Measurements from ENCODE around the gene ANKRD13A. TPM values are rescaled to one million over a fixed set of nuclear protein-coding genes. Genes with fewer than 3 reads are reported as not detected.

The ANKRD13A gene
- total RNA-seq, 1 donor from 2014 or later = 38.0 TPM

DNA sequence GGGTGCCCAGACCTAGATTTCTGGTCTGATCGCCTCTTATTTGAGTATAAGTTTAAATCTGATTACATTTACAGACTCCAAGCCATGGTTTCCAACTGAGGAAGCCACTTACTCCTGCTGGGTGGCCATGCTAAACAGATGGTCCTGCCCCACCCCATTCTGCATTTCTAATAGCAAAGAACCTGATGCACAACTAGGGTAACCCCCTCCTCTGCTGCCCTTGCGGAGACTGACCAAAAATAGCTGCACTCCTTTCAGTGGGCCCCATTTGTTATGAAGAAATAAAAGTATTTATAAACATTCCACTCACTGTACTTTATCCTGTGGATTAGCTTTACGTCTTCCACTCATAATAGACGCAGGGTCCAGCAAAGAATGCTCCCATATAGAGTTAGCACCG is 9.8 kb upstream of the ANKRD13A start:
- Mint-ChIP-seq H3K4me1 (ENCODE audit: low read depth) (peaks cover 1% of the 10 kb centered on the region), H3K4me3 (ENCODE audit: low read depth) (no peak overlapping the region), H3K27me3 (no peaks in the 10 kb centered on the region), H3K36me3 (ENCODE audit: insufficient read depth) (peaks cover 21% of the 10 kb centered on the region), H3K9me3 (ENCODE audit: low read depth) (no peaks in the 10 kb centered on the region), H3K27ac (no peak overlapping the region)
- no peak for DNase-seq (ENCODE audit: low spot score, unreplicated experiment)
- TF ChIP-seq CTCF (IDR thresholded peaks at IDR 0.05; ENCODE audit: unreplicated experiment) = no peak

DNA sequence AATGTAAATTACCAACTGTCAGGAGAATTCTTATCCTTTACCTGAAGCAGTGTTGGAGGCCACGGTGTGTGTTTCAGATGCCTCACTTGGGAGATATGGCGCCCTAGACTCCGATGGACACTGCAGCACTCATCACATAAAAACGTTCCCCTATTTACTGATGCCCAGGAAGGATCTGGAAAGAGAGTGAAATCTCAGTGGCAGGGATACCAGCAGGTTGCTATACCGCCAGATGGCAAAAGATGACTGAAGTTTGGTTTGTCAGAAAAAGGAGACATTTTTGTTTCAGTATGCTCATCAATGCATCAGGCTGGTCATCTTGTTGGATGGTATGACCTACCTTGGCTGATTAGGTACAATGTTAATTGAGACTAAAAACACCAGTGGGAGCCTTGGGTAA is 7.6 kb upstream of the ANKRD13A start:
- no peak for TF ChIP-seq CTCF (IDR thresholded peaks at IDR 0.05; ENCODE audit: unreplicated experiment)
- Mint-ChIP-seq H3K4me1 (ENCODE audit: low read depth) (peaks cover 13% of the 10 kb centered on the region), H3K27me3 (no peaks in the 10 kb centered on the region), H3K36me3 (ENCODE audit: insufficient read depth) (peaks cover 14% of the 10 kb centered on the region), H3K4me3 (ENCODE audit: low read depth) (no peak overlapping the region), H3K9me3 (ENCODE audit: low read depth) (no peaks in the 10 kb centered on the region), H3K27ac (no peak overlapping the region)
- DNase-seq (ENCODE audit: low spot score, unreplicated experiment) = no peak

DNA sequence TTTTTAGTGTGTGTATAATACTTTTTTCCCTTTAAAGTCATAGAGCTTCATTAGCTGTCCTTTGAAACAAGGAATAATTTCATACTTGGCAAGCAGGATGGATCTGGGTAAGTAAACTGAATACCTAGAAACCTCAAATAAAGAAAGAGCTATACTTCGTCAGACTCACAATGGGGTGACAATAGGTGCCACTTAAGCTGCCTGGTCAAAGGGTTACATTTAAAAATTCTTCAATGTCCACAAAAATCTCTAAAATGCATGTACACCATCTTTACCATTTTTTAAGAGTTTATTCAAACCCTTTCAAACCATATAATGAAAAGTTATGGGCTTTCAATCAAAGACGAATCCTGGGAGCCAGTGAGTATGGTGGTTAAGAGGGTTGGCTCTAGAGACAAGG is 6.1 kb upstream of the ANKRD13A start:
- no peak overlapping the region for H3K4me3 Mint-ChIP-seq (ENCODE audit: low read depth)
- no peaks in the 10 kb centered on the region for H3K9me3 Mint-ChIP-seq (ENCODE audit: low read depth)
- peaks cover 10% of the 10 kb centered on the region for H3K36me3 Mint-ChIP-seq (ENCODE audit: insufficient read depth)
- peaks cover 13% of the 10 kb centered on the region for H3K4me1 Mint-ChIP-seq (ENCODE audit: low read depth)
- no peaks in the 10 kb centered on the region for H3K27me3 Mint-ChIP-seq
- no peak for TF ChIP-seq CTCF (IDR thresholded peaks at IDR 0.05; ENCODE audit: unreplicated experiment)
- H3K27ac Mint-ChIP-seq = no peak overlapping the region
- no peak for DNase-seq (ENCODE audit: low spot score, unreplicated experiment)

GRCh38 chr12:109994401-109995175 is 4.6 kb upstream of the ANKRD13A start:
- no peaks in the 10 kb centered on the region for H3K27me3 Mint-ChIP-seq
- no peaks in the 10 kb centered on the region for H3K9me3 Mint-ChIP-seq (ENCODE audit: low read depth)
- H3K4me3 Mint-ChIP-seq (ENCODE audit: low read depth) = peak overlapping the region; percentile 82
- peaks cover 5% of the 10 kb centered on the region for H3K36me3 Mint-ChIP-seq (ENCODE audit: insufficient read depth)
- H3K27ac Mint-ChIP-seq = no peak overlapping the region
- no peak for TF ChIP-seq CTCF (IDR thresholded peaks at IDR 0.05; ENCODE audit: unreplicated experiment)
- H3K4me1 Mint-ChIP-seq (ENCODE audit: low read depth) = peaks cover 16% of the 10 kb centered on the region
- DNase-seq (ENCODE audit: low spot score, unreplicated experiment) = no peak

DNA sequence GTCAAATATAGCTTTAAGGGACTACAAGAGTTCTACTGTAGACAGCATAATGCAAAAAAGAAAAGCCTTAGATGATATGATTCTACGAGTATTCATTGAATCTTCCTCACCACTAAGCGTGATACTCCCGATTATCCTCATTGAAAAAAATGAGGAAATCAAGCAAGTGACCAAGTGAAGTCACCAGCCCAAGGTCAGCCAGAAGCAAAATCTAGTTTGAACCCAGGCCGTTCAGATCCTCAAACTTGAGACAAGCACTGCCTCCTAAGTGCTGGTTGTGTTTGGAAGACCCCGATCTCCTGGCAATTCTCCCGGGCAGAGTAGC is 3.9 kb upstream of the ANKRD13A start:
- Mint-ChIP-seq H3K9me3 (ENCODE audit: low read depth) (no peaks in the 10 kb centered on the region), H3K4me1 (ENCODE audit: low read depth) (peaks cover 21% of the 10 kb centered on the region), H3K27me3 (no peaks in the 10 kb centered on the region), H3K27ac (peak overlapping the region; percentile 11), H3K4me3 (ENCODE audit: low read depth) (peak overlapping the region; percentile 82), H3K36me3 (ENCODE audit: insufficient read depth) (peaks cover 4% of the 10 kb centered on the region)
- no peak for TF ChIP-seq CTCF (IDR thresholded peaks at IDR 0.05; ENCODE audit: unreplicated experiment)
- no peak for DNase-seq (ENCODE audit: low spot score, unreplicated experiment)
